T47D (cell line): ENCODE data around the gene ADGRB2.
A peak's percentile ranks its signal among the peaks of the same experiment; 100 is the strongest.

Source experiments
- DNase-seq, 2 experiments: peaks; one replicate each; pipeline versions ENCODE4 v3.0.0 to v3.0.0-alpha.2; 2011 to 2012; ENCODE audit warnings: low read depth in 1 of 2, low spot score in 1 of 2
- JUND ChIP-seq: IDR thresholded peaks from 2 replicates; pipeline ENCODE4 v1.6.1; 2012; ENCODE audit warnings: low read depth
- in situ Hi-C: cut with HindIII; loops from 2 replicates; pipeline ENCODE4 v1.10.0; 2016; ENCODE audit warnings: low sequenced_read_pairs, low pct_unique_long_range_greater_than_20kb

The ADGRB2 gene

GRCh38 chr1:31763671-31764311 is 349 bp downstream of the ADGRB2 start:
- DNase-seq: no peak
- no peak for TF ChIP-seq JUND
- in situ Hi-C loops: no loop called here

- in situ Hi-C loops: no loop called here
- DNase-seq: peak; percentile 71 to 84
- TF ChIP-seq JUND: no peak
Observed at GRCh38 chr1:31762726-31763670, 1.1 kb downstream of the ADGRB2 start.

GRCh38 chr1:31762323-31762722 is 1.8 kb downstream of the ADGRB2 start:
- in situ Hi-C loops: no loop called here
- no peak for DNase-seq
- TF ChIP-seq JUND: no peak

GRCh38 chr1:31761883-31762282 is 2.3 kb downstream of the ADGRB2 start:
- DNase-seq: no peak
- in situ Hi-C loops: no loop called here
- TF ChIP-seq JUND: no peak

- no peak for TF ChIP-seq JUND
- DNase-seq: no peak
- in situ Hi-C loops: no loop called here
Observed at GRCh38 chr1:31760471-31761470, 3.4 kb downstream of the ADGRB2 start.

GRCh38 chr1:31759298-31760023 is 4.7 kb downstream of the ADGRB2 start:
- no peak for TF ChIP-seq JUND
- no peak for DNase-seq
- in situ Hi-C loops: no loop called here

DNA sequence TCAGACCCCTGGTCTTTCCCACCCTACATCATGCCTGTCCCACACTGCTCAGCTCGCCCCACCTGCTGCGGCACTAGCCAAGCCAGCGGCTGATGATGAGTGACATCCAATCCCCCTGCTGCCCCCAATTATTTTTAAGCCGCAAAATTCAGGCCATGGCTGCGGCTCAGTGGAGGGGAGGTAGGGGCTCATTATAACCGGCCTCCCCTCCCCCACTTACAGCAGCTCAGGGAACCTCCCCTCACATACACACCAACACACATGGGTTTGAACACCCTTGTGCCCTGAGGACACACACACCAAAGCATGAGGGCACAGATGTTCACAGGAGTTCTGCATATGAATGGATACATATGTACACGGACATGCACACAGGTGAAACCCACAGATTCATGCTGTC is 5.3 kb downstream of the ADGRB2 start:
- in situ Hi-C loops: no loop called here
- no peak for DNase-seq
- no peak for TF ChIP-seq JUND

DNA sequence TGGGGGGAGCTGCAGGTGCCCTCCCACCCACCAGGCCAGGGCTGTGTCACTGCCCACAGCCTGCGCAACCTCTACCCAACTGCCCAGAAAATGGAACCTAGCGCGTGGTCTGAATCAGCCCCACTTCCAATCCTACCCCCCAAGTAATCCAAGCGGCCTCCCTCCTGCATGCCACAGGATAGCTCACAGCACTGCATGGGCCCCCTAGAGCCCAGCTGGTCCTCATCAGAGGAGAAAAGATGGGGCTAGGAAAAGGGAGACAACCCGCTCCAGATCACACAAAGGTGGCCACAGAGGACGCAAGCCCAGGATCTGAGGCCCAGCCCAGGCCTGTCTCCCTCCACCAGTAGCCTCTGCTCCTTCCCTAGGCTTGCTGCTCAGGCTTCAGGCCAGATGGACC is 6.2 kb downstream of the ADGRB2 start:
- DNase-seq: no peak
- in situ Hi-C loops: no loop called here
- no peak for TF ChIP-seq JUND

DNA sequence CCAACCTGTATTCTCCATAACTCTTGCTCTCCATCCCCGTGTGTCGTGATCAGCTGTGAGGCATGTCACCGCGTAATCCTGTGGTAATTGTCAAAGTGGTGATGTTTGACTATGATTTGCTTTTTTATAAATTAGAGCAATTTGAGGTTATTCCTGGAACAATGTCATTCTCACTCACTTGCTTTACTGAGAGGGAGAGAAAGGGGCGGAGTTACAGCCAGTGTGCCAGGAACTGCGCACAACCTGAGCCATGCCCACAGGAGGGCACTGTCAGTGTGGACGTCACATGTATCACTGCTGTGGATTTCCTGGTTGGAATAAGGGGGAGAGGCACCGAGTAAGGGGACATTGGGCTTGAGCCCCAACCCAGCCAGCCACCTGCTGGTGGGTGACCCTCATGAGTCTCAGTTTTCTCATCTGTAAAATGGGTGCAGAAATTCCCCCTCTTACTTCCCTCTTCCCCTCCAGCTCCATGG is 6.9 kb downstream of the ADGRB2 start:
- in situ Hi-C loops: no loop called here
- no peak for TF ChIP-seq JUND
- no peak for DNase-seq

DNA sequence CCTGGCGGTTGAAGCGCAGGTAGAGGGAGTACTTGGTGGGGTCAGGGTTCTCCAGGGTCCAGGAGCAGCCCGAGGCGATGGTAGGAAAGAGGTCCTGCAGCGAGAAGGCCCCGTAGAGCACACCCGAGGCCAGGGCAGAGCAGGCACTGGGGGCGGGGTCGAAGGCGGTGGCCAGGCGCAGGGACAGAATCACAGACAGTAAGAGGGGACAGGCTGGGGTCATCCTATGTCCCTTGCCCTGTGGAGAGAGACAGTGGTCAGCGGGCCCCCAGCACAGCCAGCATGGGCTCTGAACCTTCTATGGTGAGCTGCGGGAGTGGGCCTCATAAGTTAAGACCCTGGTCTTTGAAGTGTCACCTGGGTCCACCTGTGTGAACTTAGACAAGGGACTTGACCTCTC is 7.6 kb downstream of the ADGRB2 start:
- no peak for TF ChIP-seq JUND
- in situ Hi-C loops: no loop called here
- DNase-seq: no peak

- in situ Hi-C loops: no loop called here
- DNase-seq: no peak
- no peak for TF ChIP-seq JUND
Observed at GRCh38 chr1:31755850-31756492, 8.2 kb downstream of the ADGRB2 start.
